ENCODE results near the gene COL18A1.

Gene COL18A1

GRCh38 chr21:45535341-45536081 lies 130.5 kb downstream of the COL18A1 start:
- DNase-seq (ENCODE audit: low read depth in 2 of 2), result no peak

DNA sequence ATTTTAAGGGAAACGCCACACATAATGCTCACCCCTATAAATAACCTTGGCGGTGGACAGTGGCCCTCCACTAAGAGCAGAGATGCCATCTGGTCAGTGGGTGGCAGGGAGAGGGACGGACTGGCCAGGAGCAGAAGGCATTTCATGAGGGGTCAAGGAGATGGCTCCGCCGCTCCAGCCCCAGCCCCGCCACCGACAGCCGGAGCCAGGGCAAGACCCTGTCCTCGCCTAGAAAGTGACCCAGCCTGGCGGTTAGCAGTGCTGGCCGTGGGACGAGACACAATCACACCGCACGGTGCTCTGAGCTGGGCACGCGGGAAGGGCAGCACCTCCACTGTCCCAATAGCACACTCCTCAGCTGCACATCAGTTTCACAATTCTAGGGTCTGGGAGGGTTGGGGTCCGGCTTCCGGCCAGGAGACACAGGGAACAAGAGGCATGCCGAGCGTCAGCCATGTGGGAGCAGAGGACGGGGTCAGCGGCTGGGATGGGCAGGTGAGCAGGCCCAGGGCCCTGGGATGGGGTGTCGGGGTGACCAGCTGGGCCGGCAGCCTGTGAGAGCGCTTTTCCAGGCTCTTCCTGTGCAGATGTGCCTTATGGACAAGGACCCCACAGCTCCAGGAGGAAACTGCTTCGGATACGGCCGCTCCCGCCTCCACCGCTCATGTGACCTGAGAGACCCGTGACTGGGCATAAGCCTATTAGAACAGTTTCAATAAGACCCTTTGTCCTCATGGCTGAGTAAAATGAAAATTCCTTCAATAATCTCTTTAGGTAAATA lies 131.5 kb downstream of the COL18A1 start:
- DNase-seq (ENCODE audit: low read depth in 2 of 2), result no peak

DNA sequence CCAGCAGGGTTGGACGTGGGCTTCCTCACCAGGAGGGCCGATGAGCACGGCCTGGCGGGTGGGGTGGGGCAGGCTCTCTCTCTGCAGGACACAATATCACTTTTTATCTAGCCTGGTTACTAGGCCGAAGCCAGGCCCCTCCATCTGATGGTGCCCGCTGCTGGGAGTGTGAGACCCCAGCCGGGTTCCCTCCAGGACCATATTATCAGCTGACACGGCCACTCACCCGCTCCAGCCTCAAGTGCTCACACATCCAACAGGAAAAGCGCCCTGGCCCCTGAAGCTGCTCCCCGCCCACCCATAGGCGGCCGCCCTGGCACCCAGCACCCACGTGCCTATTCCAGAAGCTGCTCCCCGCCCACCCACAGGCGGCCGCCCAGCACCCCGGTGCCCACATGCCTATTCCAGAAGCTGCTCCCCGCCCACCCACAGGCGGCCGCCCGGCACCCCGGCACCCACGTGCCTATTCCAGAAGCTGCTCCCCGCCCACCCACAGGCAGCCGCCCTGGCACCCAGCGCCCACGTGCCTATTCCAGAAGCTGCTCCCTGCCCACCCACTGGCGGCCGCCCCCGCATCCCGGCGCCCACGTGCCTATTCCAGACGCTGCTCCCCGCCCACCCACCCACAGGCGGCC lies 132.3 kb downstream of the COL18A1 start:
- DNase-seq (ENCODE audit: low read depth in 2 of 2), result no peak

- no peak for DNase-seq (ENCODE audit: low read depth in 2 of 2)
Measured at GRCh38 chr21:45537746-45538291, 132.9 kb downstream of the COL18A1 start.

- no peak for DNase-seq (ENCODE audit: low read depth in 2 of 2)
Measured at GRCh38 chr21:45538381-45539045, 133.5 kb downstream of the COL18A1 start.

DNA sequence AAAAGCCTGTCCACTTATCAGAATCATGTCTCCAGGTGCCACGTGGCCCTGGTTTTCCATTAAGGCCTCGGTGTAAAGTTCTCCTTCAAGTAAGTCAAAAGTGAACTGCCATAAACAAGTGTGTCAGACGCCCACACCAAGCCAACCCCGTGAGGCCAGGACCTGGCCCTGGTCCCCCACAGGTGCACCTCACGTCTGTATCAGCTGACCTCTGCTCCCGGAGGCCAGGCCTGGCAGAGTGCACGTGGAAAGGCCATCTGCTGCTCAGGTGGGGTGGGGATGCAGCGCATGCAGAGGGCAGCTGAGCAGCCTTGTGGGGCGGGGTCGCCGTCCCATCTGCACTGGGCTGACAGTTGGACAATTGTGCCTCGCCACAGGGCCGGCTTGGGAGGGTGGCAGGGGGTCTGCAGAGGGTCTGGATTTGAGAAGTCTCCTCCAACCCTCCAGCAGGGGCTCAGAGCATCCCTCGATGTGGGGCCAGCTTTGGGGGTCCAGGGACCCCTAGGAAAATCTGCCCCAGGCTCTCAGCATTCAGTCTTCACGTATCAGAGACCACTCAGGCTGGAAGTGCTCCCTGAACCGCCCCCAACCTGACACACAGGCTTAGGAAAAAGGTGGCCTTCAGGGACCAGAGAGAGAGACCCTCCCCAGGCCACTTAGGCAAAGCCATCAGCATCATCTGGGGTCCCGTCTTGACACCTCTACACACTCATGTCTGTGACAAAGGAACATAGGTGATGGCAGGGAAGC lies 134.3 kb downstream of the COL18A1 start:
- DNase-seq (ENCODE audit: low read depth in 2 of 2), result no peak

DNA sequence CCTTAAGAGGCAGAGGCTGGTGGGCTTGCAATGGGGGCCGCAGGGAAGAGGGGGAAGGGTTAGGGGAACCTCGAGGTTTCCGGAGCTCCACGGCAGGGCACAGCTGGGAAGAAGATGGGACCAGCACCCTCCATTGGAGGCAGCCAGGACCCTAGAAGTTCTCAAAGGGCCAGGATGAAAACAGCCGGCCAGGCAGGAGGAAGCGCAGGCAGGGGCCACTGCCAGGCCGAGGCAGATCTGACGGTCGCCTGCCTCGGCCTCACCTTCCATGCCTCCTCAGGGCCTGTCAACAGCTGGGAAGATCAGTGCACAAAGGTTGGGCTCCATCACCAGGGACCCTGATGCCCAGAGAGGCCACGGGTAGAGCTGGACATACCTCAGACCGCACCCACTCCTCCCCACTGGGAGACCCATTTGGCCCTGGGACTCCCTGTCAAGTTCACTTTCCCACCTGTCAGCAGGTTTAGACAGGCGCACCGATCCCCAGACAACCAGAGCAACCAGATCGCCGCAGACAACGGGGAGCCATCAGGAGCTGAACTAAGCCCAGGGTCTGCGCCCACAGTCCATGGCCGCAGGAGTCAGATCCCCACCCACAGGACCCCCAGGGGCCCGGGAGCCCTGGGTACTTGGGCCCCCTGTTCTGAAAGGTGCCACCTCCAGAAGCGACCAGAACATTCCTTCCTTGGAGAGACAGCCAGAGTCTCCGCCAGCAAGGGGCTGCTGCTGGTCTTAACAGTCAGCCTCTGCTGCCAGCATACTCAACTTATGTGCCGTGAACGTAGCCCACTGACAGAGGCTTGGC lies 135.0 kb downstream of the COL18A1 start:
- DNase-seq (ENCODE audit: low read depth in 2 of 2), result no peak

DNA sequence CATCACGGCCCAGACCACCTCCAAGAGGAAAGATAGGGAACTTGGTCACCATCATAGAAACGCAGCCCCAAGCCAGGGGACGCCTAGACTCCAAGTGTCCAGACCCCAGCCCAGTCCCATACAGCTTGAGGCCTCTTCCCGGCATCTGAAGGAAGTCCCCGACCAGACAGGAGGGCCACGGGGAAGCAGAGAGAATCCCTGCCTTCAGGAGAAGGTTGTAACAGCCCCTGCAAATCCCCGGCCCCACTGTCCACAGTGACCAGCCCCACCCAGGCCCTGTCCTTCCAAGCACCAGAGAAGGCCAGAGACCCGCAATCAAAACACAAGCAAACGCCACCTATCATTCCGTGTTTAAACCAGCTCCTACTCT lies 135.6 kb downstream of the COL18A1 start:
- DNase-seq (ENCODE audit: low read depth in 2 of 2), result no peak

GRCh38 chr21:45541221-45542039 lies 136.5 kb downstream of the COL18A1 start:
- peak; percentile 65 to 78 for DNase-seq (ENCODE audit: low read depth in 2 of 2)

DNA sequence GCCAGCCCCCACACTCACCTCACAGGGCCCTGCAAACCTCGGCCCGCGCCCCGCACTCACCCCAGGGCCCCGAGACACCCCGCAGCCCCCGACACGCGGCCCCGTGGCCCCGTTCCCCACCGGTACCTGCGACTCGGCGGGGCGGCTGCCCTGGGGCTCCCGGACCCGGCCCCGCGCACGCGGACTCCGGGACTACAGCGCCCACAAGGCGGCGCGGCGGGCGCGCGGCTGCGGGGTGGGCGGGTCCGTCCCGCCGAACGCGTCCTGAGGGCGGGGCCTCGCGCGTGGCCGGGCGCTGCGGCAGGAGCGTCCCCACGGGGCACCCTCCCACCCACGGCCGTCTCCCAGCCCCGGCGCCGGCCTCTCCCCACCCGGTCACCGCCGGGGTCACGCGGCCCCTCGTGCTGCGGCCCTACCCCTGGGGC lies 137.3 kb downstream of the COL18A1 start, which contains the start of gene SLC19A1:
TSS of gene SLC19A1 (minus strand) at position 199 of the 425 bp plus-strand sequence. CDS start 4,481 bp downstream, outside the sequence.
- DNase-seq (ENCODE audit: low read depth in 2 of 2), result peak; percentile 68 to 79

DNA sequence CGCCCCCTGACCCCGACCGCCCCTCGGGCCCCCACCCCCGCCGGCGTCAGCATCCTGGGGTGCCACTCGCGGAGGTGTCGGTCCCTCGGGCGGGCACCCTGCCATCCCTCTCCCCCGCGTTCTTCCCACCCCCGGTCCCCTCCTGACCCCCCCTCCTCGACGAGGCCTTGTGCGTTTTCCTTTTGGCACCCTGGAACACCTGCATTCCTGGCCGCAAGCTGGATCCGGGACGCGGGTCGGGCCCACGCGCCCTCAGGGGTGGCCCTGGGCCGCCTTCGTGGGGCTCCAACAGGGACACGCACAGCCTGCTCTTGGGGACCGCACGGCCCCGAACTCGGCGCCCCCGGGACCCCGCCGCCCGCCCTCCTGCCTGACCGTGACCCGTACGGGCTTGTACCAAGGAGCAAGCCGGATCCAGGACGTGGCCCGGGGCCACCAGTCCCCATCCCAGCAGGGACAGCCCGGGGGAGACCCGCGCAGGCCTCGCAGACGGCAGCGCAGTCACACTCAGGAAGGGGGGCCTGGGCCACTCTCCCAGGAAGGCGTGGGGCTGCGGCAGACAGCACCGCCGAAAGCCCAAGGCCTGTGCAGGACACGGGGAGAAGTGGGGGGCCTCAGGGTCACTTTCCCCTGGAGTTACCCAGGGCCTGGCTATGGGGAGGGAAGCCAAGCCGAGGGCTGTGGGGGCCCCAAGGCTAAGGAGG lies 137.9 kb downstream of the COL18A1 start:
- no peak for DNase-seq (ENCODE audit: low read depth in 2 of 2)

- no peak for DNase-seq (ENCODE audit: low read depth in 2 of 2)
Measured at GRCh38 chr21:45543371-45543709, 138.4 kb downstream of the COL18A1 start.

- no peak for DNase-seq (ENCODE audit: low read depth in 2 of 2)
Measured at GRCh38 chr21:45543710-45544448, 138.9 kb downstream of the COL18A1 start.

DNA sequence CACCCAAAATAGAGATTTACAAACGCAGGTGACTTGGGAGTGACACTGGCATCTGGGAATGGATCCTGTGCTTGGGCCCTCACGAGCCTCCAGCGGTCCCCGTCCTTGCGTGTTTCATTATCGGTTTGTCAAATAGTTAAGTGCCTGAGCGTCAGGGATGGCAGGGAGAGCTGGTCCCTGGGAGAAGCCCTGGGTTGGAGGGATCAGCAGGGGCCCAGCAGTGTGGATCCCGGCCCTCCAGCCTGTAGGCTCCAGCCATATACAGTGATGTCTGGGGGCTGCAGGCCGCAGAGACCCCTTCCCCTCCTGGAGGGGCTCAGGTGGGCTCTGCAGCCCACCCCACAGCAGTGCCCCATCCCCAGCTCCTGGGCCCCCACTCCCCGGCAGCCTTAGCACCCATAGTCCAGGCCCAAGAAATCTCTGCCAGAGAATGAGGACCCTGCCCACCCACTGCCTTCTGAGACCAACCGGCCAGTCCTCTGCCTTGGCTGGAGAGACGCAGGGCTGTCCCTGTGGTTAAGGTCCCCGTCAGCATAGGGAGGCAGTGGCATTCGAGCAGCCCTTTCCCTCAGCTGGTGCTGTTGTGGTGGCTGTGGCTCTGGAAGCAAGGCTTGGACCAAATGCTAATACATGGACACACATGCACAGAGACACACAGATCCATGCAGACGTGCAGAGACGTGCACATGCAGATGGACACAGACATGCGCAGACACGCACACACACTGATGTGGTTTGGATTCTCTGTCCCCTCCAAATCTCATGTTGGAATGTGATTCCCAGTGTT lies 139.7 kb downstream of the COL18A1 start:
- no peak for DNase-seq (ENCODE audit: low read depth in 2 of 2)

DNA sequence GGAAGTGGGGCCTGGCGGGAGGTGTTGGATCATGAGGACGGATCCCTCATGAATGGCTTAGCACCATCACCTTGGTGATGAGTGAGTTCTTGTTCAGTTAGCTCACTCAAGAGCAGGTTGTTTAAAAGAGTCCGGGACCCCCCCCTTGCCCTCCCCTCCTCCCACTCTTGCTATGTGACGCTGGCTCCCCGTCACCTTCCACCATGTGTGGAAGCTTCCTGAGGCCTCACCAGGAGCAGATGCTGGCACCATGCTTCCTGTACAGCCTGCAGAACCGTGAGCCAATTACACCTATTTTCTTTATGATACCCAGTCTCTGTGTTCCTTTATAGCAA lies 140.2 kb downstream of the COL18A1 start:
- DNase-seq (ENCODE audit: low read depth in 2 of 2), result no peak

- DNase-seq (ENCODE audit: low read depth in 2 of 2), result no peak
Measured at GRCh38 chr21:45545691-45546531, 140.9 kb downstream of the COL18A1 start.
